Skin epidermis (tissue), 12 donors: ENCODE measurements around the gene ELOVL2.
"Not testable (repeated sequence)": the region's sequence is repeated elsewhere in the genome, so short reads cannot be mapped to it uniquely, and the experiment has no call there.

Source experiments
- H3K27ac ChIP-seq, 21 experiments: fragments of 200-600 bp; sonication (generic) in 11 of 21; one replicate each; pipeline ENCODE4 v1.5.0; 2020; ENCODE audit warnings: mild to moderate bottlenecking in 3 of 21, inconsistent platforms in 2 of 21, moderate library complexity in 2 of 21
- H3K4me3 ChIP-seq, 7 experiments: fragments of 200-600 bp; sonication (generic) in 2 of 7; one replicate each; pipeline ENCODE4 v1.5.0; 2020; ENCODE audit warnings: inconsistent platforms in 2 of 7, mild to moderate bottlenecking in 2 of 7, moderate library complexity in 1 of 7

ELOVL2 gene

DNA sequence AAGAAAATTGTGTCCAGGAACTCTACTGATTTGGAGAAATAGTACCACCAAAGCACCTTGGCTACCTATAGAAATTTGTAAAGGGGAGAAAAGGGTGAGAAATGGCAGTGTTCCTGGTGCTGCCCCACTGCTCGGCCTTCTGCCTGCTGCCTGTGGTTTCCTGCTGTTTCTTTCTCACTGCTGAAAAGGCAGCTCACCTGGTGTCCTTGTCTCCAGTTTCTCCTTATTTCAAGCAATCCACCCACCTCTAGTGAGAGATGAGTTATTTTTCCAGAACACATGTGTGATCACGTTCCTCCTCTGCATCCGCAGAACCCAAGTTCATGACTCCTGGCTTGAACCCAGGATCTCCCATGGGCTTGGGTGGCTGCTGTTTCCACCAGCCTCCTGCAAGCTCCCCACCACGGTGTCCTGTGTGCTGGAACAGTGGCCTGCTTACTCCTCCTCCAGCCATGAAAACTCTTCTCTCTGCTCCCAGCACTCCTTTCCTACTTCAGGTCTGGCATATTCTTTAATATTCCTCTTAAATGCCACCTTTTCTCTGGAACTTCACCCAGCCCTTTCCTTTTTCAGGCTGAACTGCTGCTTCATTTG, 48.9 kb downstream of the ELOVL2 start:
- H3K4me3 ChIP-seq, result no peak overlapping the region
- H3K27ac ChIP-seq, result no peak overlapping the region

DNA sequence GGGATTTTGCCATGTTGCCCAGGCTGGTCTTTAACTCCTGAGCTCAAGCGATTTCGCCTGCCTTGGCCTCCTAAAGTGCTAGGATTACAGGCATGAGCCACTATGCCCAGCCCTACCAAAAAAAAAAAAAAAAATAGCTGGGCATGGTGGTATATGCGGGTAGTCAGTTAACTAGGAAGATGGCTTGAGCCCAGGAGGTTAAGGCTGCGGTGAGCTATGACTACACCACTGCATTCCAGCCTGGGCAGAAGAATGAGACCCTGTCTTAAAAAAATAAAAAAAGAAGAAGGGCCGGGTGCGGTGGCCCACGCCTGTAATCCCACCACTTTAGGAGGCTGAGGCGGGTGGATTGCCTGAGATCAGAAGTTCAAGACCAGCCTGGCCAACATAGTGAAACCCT, 50.2 kb downstream of the ELOVL2 start:
- H3K4me3 ChIP-seq, result no peak overlapping the region
- H3K27ac ChIP-seq, result no peak overlapping the region

DNA sequence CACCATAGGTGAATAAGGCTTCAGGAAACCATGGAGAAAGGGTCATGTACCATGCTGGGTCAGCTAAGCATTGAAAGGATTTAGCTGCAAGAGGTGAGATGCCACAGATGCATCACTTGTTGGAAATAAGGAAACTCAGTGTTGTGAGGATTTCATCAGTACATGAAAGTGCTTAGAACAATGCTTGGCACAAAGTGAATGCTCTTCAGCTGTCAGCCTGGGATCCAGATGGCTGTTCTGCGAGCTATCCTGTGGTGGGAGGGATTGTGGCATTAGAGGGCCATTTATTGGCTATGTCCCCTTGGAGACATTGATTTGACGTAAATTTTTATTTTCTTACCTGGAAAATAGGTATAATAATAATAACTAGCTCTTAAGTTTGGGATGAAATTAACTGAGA, 53.0 kb downstream of the ELOVL2 start:
- Histone ChIP-seq H3K4me3 (no peak overlapping the region), H3K27ac (no peak overlapping the region)

DNA sequence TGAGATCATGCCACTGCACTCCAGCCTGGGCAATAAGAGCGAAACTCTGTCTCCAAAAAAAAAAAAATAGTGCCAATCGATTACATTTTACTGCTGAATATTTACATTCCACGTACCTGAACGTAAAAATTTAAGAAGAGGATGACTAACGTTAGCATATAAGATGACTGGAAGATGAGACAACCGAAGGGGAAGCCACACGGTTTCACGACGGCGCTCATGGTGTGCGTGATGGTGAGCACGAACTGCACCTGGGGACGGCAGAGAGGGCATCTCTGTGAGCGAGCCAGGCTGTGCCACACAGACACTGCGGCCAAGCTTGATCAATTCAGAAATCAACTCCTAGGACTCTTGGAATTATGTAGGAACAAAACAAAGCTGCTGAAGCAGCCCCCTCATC, 54.5 kb downstream of the ELOVL2 start:
- H3K27ac ChIP-seq, result no peak overlapping the region

DNA sequence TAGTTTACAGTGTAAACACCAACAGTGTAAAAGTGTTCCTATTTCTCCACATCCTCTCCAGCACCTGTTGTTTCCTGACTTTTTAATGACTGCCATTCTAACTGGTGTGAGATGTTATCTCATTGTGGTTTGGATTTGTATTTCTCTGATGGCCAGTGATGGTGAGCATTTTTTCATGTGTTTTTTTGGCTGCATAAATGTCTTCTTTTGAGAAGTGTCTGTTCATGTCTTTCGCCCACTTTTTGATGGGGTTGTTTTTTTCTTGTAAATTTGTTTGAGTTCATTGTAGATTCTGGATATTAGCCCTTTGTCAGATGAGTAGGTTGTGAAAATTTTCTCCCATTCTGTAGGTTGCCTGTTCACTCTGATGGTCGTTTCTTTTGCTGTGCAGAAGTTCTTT, 59.1 kb downstream of the ELOVL2 start:
- H3K27ac ChIP-seq, H3K4me3 ChIP-seq: not testable (repeated sequence)

More for the DNA sequence above, 54.5 kb downstream of the ELOVL2 start:
- H3K4me3 ChIP-seq, result no peak overlapping the region

DNA sequence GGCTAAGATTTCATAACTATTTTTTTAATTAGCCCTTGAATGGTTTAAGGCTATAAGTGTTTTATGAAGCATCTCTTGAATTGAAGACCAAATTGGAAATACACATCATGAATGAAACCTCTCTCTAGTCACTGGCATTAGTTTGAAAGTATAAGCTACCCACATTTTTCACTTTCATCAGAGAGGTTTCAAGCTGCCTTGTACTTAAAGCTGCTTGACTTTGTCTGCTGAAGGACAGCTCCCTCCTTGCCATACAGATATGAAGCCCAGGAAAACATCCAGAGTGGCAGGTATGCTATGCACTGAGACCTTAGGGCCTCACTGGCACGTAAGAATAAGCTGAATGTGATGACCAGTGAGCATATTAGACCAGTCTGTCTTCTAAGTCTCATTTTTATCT, 62.7 kb downstream of the ELOVL2 start:
- Histone ChIP-seq H3K4me3 (no peak overlapping the region), H3K27ac (no peak overlapping the region)

DNA sequence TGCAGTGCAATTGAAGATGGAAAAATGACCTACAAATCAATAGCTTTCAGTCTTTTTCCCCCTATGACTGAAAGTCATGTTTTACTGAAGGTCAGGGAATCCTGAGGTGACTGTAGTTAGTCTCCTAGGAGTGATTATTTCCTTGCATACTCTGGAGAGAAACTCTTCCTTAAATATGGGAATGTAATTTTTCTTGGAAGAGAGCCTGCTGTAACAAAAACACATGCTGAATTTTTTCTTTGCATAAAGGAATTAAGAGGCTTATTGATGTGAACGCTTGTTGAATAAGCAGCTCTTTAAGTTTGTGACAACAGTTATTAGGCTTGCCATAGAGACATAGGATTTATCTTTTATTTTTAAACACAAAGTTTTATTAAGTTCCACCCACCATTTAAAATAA, 64.5 kb downstream of the ELOVL2 start:
- no peak overlapping the region for H3K4me3 ChIP-seq
- no peak overlapping the region for H3K27ac ChIP-seq

DNA sequence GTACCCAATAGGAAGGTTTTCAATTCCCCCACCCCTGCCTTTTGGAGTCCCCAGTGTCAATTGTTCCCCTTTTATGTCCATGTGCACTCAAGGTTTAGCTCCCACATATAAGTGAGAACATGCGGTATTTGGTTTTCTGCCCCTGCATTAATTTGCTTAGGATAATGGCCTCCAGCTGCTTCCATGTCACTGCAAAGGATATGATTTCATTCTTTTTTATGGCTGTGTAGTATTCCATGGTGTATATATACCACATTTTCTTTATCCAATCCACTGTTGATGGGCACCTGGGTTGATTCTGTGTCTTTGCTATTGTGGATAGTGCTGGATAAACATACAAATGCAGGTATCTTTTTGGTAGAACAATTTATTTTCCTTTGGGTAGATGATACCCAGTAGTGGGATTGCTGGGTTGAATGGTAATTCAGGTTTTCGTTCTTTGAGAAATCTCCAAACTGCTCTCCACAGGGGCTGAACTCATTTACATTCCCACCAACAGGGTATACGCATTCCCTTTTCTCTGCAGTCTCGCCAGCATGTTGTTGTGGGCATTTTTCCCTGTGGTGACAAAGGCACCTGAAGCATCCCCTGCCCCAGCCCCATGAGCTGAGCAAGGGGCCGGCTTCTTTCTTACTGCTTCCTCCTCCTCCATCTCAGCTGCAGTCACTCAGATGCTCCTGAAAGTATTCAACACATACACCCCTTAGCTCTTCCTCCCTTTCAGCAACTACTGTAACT, 66.7 kb downstream of the ELOVL2 start:
- Histone ChIP-seq H3K27ac (no peak overlapping the region), H3K4me3 (no peak overlapping the region)

DNA sequence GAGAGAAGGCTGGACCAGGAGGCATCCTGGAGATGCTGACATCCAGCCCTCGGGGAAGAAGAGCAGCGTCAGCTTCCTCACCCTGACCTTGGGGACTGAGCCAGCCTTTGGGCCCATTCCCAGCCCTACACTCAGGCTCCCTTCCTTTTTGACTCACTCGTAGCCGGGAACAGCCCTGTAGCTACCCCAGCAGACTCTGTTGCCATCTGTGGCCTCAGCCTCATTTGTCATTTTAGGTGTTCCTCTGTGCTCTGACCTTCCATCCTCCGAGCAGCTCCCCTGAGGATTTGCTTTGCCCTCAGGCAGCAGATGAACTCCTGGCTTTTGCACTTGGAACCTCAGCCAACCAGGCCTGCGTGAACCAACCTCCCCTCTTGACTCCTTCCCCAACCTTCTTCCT, 67.5 kb downstream of the ELOVL2 start:
- H3K27ac ChIP-seq, result no peak overlapping the region
- no peak overlapping the region for H3K4me3 ChIP-seq

DNA sequence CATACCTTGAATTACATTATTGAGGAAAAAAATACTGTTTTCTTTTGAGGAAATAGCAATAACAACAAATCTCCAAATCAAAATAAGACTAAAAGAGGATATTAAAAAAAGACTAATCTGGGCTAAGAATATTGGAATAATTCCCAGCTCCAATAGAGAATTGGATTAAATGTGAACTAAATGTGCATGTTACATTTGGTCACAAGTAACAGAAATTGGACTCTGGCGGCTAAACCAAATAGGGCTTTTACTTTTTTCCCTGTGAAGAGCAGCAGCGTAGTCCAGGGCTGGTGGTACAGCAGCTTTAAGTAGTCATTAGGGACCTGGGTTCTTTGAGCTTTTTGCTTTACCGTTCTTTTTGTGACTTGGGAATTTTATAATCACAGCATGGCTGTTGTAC, 71.9 kb downstream of the ELOVL2 start:
- Histone ChIP-seq H3K4me3 (no peak overlapping the region), H3K27ac (no peak overlapping the region)

DNA sequence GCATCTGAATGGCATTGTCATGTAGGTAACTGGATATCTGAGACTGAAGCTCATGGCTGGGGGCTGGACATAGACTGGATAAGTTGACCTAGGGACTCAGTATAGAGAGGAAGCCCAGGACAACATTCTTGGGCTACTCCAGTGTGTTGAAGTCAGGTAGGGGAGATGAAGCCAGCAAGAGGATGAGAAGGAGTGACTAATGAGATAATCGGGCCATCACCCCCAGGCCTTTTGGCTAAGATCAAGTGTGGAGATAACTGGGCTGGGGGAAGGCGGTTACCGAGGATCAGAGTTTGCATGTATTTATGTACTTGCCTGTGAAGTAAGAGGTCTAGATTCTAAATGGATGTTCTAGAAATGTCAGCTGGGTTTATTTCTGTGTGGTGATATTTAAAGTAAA, 73.4 kb downstream of the ELOVL2 start:
- no peak overlapping the region for H3K27ac ChIP-seq
- no peak overlapping the region for H3K4me3 ChIP-seq

DNA sequence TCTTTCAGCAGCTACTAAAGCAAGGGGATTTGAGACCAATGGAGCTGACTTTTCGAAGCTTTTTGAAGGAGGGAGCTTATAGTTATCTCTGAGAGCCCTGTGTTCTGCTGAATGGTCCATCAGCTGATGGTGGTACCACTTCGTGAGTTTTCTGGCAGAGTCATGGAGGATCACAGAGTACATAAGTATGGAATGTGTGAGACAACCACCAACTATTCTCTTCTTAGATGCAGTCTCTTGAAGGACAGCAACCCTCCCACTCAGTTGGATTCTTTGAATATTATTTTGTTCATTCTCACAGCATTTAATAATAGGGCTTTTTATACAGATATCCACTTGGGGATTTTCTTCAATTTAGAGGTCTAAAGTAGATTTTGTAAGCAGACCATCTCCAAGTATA, 75.3 kb downstream of the ELOVL2 start:
- H3K27ac ChIP-seq, result no peak overlapping the region
- no peak overlapping the region for H3K4me3 ChIP-seq

DNA sequence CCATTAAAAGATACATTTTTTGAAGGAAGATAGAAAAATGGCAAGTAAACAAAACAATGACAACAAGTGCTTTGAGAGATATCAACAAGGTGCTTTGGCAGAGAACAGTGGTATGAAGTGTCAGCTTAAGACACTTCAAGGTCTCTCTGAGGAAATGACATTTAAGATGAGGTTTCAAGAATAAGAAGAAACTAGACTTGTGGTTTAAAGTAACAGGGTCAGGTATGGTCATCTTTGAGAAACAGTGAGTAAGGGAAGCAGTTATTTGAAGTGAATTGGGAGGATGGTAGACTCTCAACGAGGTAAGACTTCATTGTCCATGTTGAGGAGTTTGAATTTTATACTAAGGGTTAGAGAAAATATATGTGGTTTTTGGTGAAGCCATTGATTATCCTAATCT, 79.4 kb downstream of the ELOVL2 start:
- H3K4me3 ChIP-seq, result no peak overlapping the region

DNA sequence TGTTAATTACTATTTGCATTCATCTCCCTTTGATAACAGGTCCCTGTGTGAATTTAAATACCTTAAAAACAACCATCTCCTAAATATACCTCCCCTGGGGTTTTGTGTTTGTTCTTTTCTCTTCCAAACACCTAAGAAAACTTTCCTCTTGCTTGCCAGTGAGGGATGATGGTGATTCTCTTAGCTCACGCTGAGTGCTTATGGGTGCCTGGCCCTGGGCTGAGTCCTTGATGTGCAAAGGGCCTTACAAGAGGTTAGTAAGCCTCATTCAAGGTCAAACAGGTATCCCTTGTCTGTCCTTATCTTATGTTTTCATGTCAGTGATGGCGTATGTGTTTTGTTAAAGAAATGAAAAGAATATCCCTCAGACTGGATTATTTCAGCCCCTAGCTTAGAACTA, 81.0 kb downstream of the ELOVL2 start:
- no peak overlapping the region for H3K27ac ChIP-seq
- H3K4me3 ChIP-seq, result no peak overlapping the region

More for the DNA sequence above, 79.4 kb downstream of the ELOVL2 start:
- H3K27ac ChIP-seq, result no peak overlapping the region

DNA sequence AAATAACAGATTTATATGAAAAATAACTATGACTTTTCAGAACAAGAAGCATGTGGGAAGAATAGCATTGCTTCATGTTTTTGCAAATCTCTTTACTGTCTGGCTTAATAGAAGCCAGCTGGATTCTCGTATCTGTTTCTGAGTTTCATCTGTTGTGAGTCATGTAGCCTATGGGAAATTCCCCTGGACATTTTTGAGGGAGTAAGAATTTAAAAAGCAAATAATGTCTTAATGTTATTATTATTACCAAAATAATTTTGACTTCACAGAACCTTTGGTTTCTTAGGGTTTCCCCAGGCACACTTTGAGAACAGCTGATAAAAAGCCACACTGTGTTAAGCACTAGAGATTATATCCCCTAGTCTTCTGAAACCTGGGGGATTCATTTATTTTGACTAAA, 81.4 kb downstream of the ELOVL2 start:
- Histone ChIP-seq H3K4me3 (no peak overlapping the region), H3K27ac (no peak overlapping the region)

DNA sequence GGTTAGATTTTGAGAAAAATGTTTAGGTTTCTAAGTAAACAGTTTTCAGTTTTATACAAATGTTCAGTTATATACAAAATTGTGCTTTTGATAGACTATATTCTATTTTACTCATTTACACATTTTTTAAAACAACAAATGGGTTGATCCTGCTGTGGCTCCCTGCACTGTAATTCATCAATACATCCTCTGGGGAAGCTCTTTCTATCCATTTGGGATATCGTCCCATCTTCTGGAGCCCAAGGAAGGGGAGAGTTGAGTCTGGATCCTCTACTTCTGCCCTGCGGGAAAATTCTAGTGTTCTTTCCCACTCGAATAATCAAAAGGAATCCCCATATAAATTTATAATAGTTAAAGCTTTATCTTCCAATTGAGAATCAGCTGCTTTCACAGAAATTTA, 82.3 kb downstream of the ELOVL2 start:
- Histone ChIP-seq H3K4me3 (no peak overlapping the region), H3K27ac (no peak overlapping the region)

DNA sequence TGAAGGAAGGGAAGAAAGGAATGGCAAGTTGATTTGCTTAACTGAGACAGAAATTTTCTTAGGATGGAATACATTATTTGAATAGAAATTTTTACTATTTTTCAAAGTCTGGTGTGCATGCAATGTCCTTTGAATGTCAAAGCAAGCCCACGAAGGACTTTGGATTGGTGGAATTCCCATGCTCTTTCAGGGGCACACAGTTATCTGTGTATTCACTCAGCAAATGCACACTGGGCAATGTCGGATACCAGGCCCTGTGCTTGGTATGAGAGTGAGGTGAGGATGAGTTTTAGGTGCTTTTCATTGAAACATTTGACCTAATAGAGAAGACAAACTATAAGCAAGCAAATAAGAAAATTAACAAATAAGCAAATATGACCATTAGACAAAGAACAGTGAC, 83.9 kb downstream of the ELOVL2 start:
- Histone ChIP-seq H3K27ac (no peak overlapping the region), H3K4me3 (no peak overlapping the region)

DNA sequence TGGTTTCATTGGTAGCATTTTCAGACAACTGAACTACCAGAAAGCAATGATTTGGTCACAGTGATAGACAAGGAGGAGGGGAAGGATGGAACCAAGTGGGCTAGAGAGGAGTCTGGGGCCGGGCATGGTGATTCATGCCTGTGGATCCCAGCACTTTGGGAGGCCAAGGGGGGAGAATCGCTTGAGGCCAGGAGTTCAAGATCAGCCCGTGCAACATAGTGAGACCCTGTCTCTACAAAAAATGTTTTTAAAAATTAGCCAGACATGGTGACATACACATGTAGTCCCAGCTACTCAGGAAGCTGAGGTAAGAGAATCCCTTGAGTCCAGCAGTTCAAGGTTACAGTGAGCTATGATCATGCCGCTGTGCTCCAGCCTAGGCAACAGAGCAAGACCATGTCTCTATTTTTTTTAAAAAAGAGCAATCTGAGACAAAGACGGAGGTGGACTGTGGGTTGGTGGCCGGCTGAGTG, 86.7 kb downstream of the ELOVL2 start:
- Histone ChIP-seq H3K27ac (no peak overlapping the region), H3K4me3 (no peak overlapping the region)

DNA sequence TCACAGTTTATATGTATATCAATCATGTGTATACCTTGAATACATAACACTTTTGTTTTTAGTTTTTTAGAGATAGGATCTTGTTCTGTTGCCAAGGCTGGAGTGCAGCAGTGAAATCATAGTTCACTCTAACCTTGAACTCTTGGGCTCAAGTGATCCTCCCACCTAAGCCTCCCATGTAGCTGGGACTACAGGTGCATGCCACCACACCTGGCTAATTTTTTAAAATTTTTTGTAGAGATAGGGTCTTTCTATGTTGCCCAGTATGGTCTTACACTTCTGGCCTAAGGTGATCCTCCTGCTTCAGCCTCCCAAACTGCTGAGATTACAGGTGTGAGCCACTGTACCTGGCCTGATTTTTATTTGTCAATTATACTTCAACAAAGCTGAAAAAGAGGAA, 87.3 kb downstream of the ELOVL2 start:
- no peak overlapping the region for H3K27ac ChIP-seq
- H3K4me3 ChIP-seq, result no peak overlapping the region

DNA sequence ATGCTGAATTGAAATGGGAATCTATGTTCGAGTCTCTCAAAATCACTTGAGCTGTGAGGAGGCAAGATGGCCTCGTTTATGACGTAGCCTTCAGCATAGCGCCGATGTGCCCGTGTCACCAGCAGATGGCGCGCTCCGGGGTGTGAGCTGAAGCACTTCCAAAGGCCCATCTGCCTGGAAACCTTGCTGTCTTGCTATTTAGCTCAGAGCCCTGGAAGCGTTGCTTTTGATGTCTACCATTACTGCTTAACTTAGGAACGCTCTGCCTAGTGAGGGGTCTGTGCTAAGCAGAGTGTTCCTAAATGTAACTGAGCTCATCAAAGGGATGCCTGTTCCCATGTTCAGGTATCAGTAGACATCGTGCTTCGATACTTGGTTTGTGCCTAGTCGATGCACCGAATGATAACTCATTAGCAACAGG, 89.5 kb downstream of the ELOVL2 start:
- Histone ChIP-seq H3K4me3 (no peak overlapping the region), H3K27ac (no peak overlapping the region)

DNA sequence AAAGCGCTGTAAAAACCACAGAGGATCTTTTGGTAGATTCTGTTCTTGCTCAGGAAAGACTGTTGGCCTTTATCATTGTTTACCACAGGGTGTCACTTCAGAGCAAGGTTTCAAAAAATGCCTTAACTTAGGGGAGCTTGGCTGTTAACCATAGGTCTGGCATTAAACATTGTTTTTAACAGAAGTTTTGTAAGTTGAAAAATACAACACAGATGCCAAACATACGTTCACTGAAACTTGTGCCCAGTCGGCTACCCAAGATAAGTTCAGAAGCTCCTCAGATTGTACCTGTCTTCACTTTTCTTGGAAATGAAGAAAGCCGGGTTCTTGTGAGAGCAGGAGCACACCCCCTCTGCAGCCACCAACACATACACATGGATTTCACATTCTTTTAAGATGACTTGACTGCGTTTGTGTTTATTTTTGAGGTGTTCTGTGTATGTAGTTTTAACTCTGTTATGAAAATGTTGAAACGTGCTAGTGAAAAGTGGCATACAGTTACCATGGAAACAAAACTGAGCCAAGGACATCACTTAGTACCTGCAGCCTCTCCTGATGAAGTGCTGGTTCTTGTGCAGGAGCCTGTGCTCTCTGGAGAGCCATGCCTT, 92.3 kb downstream of the ELOVL2 start:
- Histone ChIP-seq H3K4me3 (no peak overlapping the region), H3K27ac (no peak overlapping the region)
